Femur (tissue), 1 donor: ENCODE data around the gene CLIP2.
"Not testable (repeated sequence)": the region's sequence is repeated elsewhere in the genome, so short reads cannot be mapped to it uniquely, and the experiment has no call there.

ENCODE experiments used
- DNase-seq: peaks from one replicate; pipeline ENCODE4 v3.0.0-alpha.2; 2017

CLIP2 gene

GRCh38 chr7:74338366-74339108 lies 49.3 kb downstream of the CLIP2 start:
- no peak for DNase-seq

DNA sequence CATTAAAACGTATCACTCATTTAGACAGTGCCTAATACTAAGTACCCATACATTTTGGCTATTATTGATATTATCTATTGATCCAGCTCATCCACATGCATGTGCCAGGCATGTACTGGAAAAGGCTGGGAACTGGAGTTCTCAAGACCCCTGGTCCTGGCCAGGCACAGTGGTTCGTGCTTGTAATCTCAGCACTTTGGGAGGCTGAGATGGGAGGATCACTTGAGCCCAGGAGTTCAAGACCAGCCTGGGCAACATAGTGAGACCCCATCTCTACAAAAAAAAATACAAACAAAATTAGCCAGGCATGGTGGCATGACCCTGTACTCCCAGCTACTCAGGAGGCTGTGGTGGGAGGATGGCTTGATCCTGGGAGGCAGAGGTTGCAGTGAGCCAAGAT lies 50.4 kb downstream of the CLIP2 start:
- DNase-seq: not testable (repeated sequence)

DNA sequence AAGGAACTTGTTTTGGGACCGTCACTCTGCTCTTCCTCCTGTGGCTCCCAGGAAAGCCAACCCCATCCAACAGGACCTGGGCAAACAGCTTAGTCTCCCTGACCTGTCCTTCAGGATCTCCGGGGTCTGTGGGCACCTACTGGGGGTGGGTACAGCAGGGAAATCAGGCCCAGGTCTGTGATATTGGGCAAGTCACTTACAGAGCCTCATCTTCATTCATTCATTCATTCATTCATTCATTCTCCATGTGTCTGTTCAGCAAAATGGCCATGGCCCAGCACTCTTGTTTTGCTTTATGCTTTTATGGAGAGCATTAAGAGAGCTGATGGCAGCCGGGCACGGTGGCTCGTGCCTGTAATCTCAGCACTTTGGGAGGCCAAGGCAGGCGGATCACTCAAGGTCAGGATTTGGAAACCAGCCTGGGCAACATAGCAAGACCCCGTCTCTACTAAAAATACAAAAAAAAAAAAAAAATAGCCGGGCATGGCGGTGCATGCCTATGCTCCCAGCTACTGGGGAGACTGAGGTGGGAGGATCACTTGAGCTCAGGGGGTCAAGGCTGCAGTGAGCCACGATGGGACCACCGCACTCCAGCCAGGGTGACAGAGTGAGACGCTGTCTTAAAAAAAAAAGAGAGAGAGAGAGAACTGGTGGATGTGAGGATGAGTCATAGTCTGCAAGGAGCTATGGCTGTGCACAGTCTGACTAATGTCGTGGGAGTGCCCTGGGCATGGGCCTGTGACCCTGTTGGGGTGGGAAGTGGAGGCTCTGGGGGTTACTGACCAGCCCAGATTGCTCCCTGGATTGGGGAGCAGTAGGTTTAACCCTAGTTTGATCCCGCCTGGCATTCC lies 54.3 kb downstream of the CLIP2 start:
- no peak for DNase-seq

DNA sequence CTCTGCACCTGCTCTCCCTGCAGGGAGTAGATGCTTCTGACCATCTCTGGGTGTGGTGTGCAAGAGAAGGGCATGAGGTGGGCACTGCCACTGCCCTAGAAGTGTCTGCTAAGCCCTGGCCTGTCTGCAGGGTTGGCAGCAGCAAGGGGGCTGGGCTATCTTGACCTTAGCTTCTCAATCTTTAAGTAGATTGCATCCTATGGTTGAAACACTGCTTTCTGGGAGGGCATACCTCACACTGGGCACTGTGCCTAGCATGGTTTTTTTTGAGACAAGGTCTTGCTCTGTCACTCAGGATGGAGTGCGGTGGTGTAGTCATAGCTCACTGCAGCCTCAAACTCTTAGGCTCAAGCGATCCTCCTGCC lies 54.9 kb downstream of the CLIP2 start:
- no peak for DNase-seq

- no peak for DNase-seq
These were observed 55.6 kb downstream of the CLIP2 start for GRCh38 chr7:74344786-74345185.

- no peak for DNase-seq
These were observed 56.8 kb downstream of the CLIP2 start for GRCh38 chr7:74345970-74346369.

- no peak for DNase-seq
These were observed 60.4 kb downstream of the CLIP2 start for GRCh38 chr7:74349621-74350020.

DNA sequence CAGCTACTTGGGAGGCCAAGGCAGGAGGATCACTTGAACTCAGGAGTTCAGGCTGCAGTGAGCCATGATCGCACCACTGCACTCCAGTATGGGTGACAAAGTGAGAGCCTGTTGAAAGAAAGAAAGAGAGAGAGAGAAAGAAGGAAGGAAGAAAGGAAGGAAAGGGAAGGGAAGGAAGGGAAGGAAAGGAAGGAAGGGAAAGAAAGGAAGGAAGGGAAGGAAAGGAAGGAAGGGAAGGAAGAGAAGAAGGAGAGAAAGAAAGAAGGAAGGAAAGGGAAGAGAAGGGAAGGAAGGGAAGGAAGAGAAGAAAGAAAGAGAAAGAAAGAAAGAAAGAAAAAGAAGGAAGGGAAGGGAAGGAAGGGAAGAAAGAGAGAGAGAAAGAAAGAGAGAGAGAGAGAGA lies 61.5 kb downstream of the CLIP2 start:
- no peak for DNase-seq

- DNase-seq: no peak
These were observed 62.6 kb downstream of the CLIP2 start for GRCh38 chr7:74351836-74352235.

DNA sequence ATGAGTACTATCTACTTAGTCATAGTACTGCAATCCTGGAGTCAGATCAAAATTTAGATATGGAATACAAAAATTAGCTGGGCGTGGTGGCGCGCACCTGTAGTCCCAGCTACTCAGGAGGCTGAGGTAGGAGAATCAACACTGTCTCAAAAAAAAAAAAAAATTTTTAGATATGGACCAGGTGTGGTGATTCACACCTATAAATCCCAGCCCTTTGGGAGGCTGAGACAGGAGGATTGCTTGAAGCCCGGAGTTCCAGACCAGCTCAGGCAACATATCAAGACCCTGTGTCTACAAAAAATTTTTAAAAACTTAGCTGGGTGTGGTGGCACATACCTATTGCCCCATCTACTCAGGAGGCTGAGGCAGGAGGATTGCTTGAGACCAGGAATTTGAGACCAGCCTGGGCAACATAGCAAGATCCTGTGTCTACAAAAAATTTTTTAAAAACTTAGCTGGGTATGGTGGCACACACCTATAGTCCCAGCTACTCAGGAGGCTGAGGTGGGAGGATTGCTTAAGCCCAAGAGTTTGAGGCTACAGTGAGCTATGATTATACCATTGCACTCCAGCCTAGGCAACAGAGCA lies 63.4 kb downstream of the CLIP2 start:
- DNase-seq: not testable (repeated sequence)

GRCh38 chr7:74354009-74354408 lies 64.8 kb downstream of the CLIP2 start:
- no peak for DNase-seq

DNA sequence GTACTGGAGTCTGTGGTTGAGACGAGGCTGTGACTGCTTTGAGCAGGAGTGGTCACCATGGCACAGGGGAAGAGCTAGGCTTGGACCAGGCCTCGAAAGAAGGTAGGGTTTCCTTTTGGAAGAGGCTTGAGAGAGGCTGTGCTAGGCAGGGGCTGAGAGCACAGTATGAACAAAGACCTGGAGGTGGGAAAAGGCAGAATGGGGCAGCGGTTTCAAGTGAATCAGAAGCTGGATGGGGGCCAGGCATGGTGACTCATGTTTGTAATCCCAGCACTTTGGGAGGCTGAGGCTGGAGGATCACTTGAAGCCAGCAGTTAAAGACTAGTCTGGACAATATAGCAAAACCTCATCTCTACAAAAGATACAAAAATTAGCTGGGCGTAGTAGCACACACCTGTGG lies 65.9 kb downstream of the CLIP2 start:
- DNase-seq: no peak

- no peak for DNase-seq
These were observed 67.5 kb downstream of the CLIP2 start for GRCh38 chr7:74356589-74357315.

DNA sequence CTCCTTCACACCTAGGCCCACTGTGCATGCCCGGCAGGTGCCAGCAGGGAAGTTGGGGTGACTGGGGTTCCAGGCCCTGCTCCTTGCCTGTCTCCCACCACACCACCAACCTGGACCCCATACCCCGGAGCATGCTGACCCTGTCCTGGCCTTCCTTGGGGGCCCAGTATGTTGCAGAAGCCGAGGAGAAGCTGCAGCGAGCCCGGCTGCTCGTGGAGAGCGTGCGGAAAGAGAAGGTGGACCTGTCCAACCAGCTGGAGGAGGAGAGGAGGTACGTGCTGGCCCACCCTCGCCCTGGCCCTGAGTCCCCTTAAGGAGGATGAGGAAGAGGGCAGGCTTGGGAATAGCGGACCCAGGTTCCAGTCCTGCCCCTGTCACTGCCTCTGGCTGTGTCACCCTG lies 70.8 kb downstream of the CLIP2 start:
- no peak for DNase-seq

GRCh38 chr7:74362266-74362665 lies 73.1 kb downstream of the CLIP2 start:
- no peak for DNase-seq

DNA sequence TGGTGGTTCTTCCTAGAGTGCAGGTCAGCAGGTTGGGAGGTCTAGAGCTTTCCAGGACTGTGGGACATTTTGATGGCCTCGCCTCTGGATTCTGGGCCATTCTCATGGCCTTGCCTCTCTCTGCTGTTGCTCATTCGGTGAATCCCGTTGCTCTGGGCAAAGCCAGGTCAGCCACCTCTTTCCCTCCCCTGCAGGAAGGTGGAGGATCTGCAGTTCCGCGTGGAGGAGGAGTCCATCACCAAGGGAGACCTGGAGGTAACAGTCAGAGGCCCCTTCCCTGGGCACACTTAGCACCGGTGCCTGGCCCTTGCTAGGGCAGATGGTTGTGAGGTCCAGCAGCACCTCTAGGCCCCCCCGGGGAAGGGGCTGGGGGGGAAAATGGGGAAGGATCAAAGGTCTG lies 74.9 kb downstream of the CLIP2 start:
- no peak for DNase-seq

- DNase-seq: peak; percentile 85
These were observed 76.3 kb downstream of the CLIP2 start for GRCh38 chr7:74365322-74366022.

DNA sequence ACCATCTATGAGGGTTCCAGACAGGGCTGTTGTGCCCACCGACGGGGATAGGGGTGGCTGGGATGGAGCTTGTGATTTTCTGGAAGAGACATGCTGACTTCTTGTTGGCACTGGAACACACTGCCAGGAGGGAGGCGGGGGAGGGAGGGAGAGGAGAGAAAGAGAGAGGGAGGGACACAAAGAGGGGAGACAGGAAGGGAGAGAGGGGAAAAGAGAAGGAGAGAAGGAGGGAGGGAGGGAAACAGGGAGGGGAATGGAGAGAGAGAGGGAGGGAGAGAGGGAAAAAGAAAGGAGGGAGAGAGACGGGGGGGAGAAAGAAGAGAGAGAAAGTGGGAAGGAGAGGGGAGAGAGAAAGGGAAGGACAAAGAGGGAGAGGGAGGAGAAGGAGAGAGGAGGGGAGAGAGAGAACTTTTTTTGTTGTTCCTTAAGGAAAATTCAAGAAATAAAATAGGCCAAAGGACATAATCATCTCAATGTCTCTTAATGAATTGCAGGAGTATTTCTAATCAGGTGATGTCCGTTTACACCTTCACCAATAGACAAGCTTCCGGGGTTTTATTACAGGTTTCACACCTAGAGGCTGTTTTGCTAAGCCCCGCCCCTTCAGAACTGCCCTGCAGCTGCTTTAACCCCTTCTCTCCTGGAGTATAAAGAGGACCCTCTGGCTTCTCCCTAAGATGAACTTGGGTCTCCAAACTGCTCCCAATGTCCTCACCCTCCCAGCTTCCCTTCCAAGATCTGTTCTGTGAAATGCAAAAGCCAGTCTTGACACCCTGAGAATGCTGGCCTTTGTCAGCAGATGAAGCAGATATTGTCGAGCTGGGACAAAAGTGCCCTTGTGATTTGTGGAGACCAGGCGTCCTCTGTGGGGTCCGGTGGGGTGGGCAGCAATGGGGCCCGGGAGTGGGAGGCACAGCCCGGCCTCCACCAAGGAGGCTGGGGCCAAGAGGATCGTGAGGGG lies 82.5 kb downstream of the CLIP2 start:
- no peak for DNase-seq

DNA sequence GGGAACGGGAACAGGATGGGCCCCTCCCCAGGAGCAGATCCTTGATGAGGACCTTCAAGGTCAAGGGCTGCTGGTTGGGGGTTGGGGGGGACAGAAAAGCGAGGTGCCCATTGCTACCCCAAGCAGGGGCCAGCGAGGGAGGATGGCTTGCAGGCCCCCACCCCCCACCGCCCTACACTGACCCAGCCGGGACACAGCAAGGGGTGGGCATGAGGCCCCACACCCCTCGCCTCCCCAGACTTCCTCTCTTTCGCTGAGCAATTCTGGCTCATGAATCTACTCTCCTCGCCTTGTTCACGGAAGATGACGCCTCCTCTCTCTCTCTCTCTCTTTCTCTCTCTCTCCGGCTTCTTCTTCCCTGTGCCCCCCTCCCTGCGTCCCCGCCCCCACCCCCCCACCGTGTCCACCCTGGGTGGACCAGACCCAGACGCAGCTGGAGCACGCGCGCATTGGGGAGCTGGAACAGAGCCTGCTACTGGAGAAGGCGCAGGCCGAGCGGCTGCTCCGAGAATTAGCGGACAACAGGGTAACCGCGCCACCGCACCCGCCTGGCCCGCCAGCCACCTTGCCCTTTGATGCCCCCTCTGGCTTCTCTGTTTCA lies 83.4 kb downstream of the CLIP2 start:
- DNase-seq: peak; percentile 60

- no peak for DNase-seq
These were observed 84.3 kb downstream of the CLIP2 start for GRCh38 chr7:74373536-74373935.

GRCh38 chr7:74375726-74376220 lies 86.6 kb downstream of the CLIP2 start:
- DNase-seq: no peak
